BLaER1 (cell line): ENCODE results near the gene MNT.

ENCODE experiments used
- H3K27ac ChIP-seq: shearing (Covaris generic); formaldehyde crosslinking; 2 replicates; pipeline ENCODE4 v1.8.1; 2022
- H3K27me3 ChIP-seq: shearing (Covaris generic); formaldehyde crosslinking; 2 replicates; pipeline ENCODE4 v1.8.1; 2022
- H3K36me3 ChIP-seq: shearing (Covaris generic); formaldehyde crosslinking; 2 replicates; pipeline ENCODE4 v1.8.1; 2022
- H3K4me1 ChIP-seq: shearing (Covaris generic); formaldehyde crosslinking; 2 replicates; pipeline ENCODE4 v1.8.1; 2022
- H3K4me2 ChIP-seq: shearing (Covaris generic); formaldehyde crosslinking; 2 replicates; pipeline ENCODE4 v1.8.1; 2022
- H3K4me3 ChIP-seq: shearing (Covaris generic); formaldehyde crosslinking; 2 replicates; pipeline ENCODE4 v1.8.1; 2022
- H3K9ac ChIP-seq: shearing (Covaris generic); formaldehyde crosslinking; 2 replicates; pipeline ENCODE4 v1.8.1; 2022
- H3K9me3 ChIP-seq: shearing (Covaris generic); formaldehyde crosslinking; 2 replicates; pipeline ENCODE4 v1.8.1; 2022
- H4K20me1 ChIP-seq: shearing (Covaris generic); formaldehyde crosslinking; 2 replicates; pipeline ENCODE4 v1.8.1; 2022
- Cebpa-rat ChIP-seq: shearing (Covaris generic); IDR thresholded peaks from 2 replicates; pipeline ENCODE4 v1.8.1; 2022

MNT gene

GRCh38 chr17:2376107-2376506, 24.8 kb downstream of the MNT start:
- Histone ChIP-seq H3K27me3 (no peaks in the 10 kb centered on the region), H3K9me3 (no peaks in the 10 kb centered on the region), H3K27ac (no peak overlapping the region), H3K4me2 (no peak overlapping the region), H3K4me1 (no peaks in the 10 kb centered on the region), H3K4me3 (no peak overlapping the region), H3K36me3 (peaks cover 91% of the 10 kb centered on the region), H4K20me1 (no peaks in the 10 kb centered on the region), H3K9ac (no peak overlapping the region)
- TF ChIP-seq Cebpa-rat = no peak

- peak overlapping the region; percentile 9; the same call in 1 of the 2 replicates for H3K27ac ChIP-seq
- H3K9me3 ChIP-seq = no peaks in the 10 kb centered on the region
- no peak overlapping the region for H3K4me3 ChIP-seq
- H4K20me1 ChIP-seq = no peaks in the 10 kb centered on the region
- TF ChIP-seq Cebpa-rat = no peak
- peaks cover under 1% of the 10 kb centered on the region; the same call in 1 of the 2 replicates for H3K4me1 ChIP-seq
- no peak overlapping the region for H3K4me2 ChIP-seq
- H3K9ac ChIP-seq = no peak overlapping the region
- peaks cover 91% of the 10 kb centered on the region for H3K36me3 ChIP-seq
- H3K27me3 ChIP-seq = no peaks in the 10 kb centered on the region
Observed at GRCh38 chr17:2375406-2375805, 25.5 kb downstream of the MNT start.

GRCh38 chr17:2374549-2375285, 26.1 kb downstream of the MNT start:
- Histone ChIP-seq H3K4me2 (no peak overlapping the region), H3K27me3 (no peaks in the 10 kb centered on the region), H3K36me3 (peaks cover 91% of the 10 kb centered on the region), H3K27ac (peak overlapping the region; percentile 9; the same call in 1 of the 2 replicates), H4K20me1 (no peaks in the 10 kb centered on the region), H3K9ac (0 out of 2 replicates have a peak overlapping the region, but pooled peaks have one; percentile 1), H3K4me3 (no peak overlapping the region), H3K9me3 (no peaks in the 10 kb centered on the region), H3K4me1 (peaks cover 8% of the 10 kb centered on the region)
- TF ChIP-seq Cebpa-rat = no peak

GRCh38 chr17:2373179-2373578, 27.7 kb downstream of the MNT start:
- Histone ChIP-seq H3K36me3 (peaks cover 75% of the 10 kb centered on the region), H3K27ac (no peak overlapping the region), H3K27me3 (no peaks in the 10 kb centered on the region), H3K4me3 (no peak overlapping the region), H3K4me1 (peaks cover 23% of the 10 kb centered on the region), H3K9me3 (no peaks in the 10 kb centered on the region), H4K20me1 (no peaks in the 10 kb centered on the region), H3K9ac (no peak overlapping the region), H3K4me2 (no peak overlapping the region)
- no peak for TF ChIP-seq Cebpa-rat

GRCh38 chr17:2372681-2373080, 28.2 kb downstream of the MNT start:
- H3K27me3 ChIP-seq = no peaks in the 10 kb centered on the region
- TF ChIP-seq Cebpa-rat = no peak
- no peak overlapping the region for H3K4me2 ChIP-seq
- no peak overlapping the region for H3K9ac ChIP-seq
- H3K4me1 ChIP-seq = peaks cover 28% of the 10 kb centered on the region
- H3K36me3 ChIP-seq = peaks cover 70% of the 10 kb centered on the region
- no peaks in the 10 kb centered on the region for H4K20me1 ChIP-seq
- no peak overlapping the region for H3K4me3 ChIP-seq
- no peaks in the 10 kb centered on the region for H3K9me3 ChIP-seq
- no peak overlapping the region for H3K27ac ChIP-seq

GRCh38 chr17:2372180-2372579, 28.7 kb downstream of the MNT start:
- peaks cover 65% of the 10 kb centered on the region for H3K36me3 ChIP-seq
- H4K20me1 ChIP-seq = no peaks in the 10 kb centered on the region
- no peak overlapping the region for H3K4me2 ChIP-seq
- no peaks in the 10 kb centered on the region for H3K9me3 ChIP-seq
- peaks cover 33% of the 10 kb centered on the region for H3K4me1 ChIP-seq
- no peak for TF ChIP-seq Cebpa-rat
- H3K9ac ChIP-seq = no peak overlapping the region
- H3K27me3 ChIP-seq = no peaks in the 10 kb centered on the region
- no peak overlapping the region for H3K4me3 ChIP-seq
- no peak overlapping the region for H3K27ac ChIP-seq

GRCh38 chr17:2371183-2372130, 29.4 kb downstream of the MNT start:
- Histone ChIP-seq H3K9me3 (no peaks in the 10 kb centered on the region), H3K27me3 (no peaks in the 10 kb centered on the region), H3K4me2 (no peak overlapping the region), H3K4me3 (no peak overlapping the region), H3K9ac (no peak overlapping the region), H4K20me1 (no peaks in the 10 kb centered on the region), H3K36me3 (peaks cover 66% of the 10 kb centered on the region), H3K27ac (0 out of 2 replicates have a peak overlapping the region, but pooled peaks have one; percentile 76), H3K4me1 (peaks cover 39% of the 10 kb centered on the region)
- no peak for TF ChIP-seq Cebpa-rat

- Histone ChIP-seq H3K36me3 (peaks cover 66% of the 10 kb centered on the region), H3K27ac (peak overlapping the region; percentile 76), H3K9ac (no peak overlapping the region), H3K4me2 (peak overlapping the region; percentile 79), H4K20me1 (no peaks in the 10 kb centered on the region), H3K9me3 (no peaks in the 10 kb centered on the region), H3K4me3 (no peak overlapping the region), H3K27me3 (no peaks in the 10 kb centered on the region), H3K4me1 (peaks cover 39% of the 10 kb centered on the region)
- TF ChIP-seq Cebpa-rat = no peak
Observed at GRCh38 chr17:2370211-2370589, 30.7 kb downstream of the MNT start.

GRCh38 chr17:2369551-2370210, 31.2 kb downstream of the MNT start:
- Histone ChIP-seq H3K36me3 (peaks cover 66% of the 10 kb centered on the region), H3K4me3 (no peak overlapping the region), H3K27ac (peak overlapping the region; percentile 76), H3K27me3 (no peaks in the 10 kb centered on the region), H4K20me1 (no peaks in the 10 kb centered on the region), H3K9me3 (no peaks in the 10 kb centered on the region), H3K4me1 (peaks cover 39% of the 10 kb centered on the region), H3K4me2 (peak overlapping the region; percentile 79), H3K9ac (peak overlapping the region; percentile 73)
- no peak for TF ChIP-seq Cebpa-rat
